Astrocyte (in vitro differentiated cells and primary cell): Measurements from ENCODE around the gene AANAT. TPM values are rescaled to one million over a fixed set of nuclear protein-coding genes. Genes with fewer than 3 reads are reported as not detected.

Experiments
- DNase-seq: peaks from one replicate; pipeline ENCODE4 v3.0.0-alpha.2; 2010; ENCODE audit warnings: low read depth
- FAIRE-seq: peaks from 2 replicates; lab custom pipeline; 2011; peaks lifted over from hg19 to GRCh38; lab: Jason Lieb, UNC
- H2AFZ ChIP-seq: 2 replicates; pipeline ENCODE4 v1.6.0; 2012; ENCODE audit warnings: low read depth, low read length, inconsistent platforms
- H3K27ac ChIP-seq: 2 replicates; pipeline ENCODE4 v1.5.1; 2011; ENCODE audit warnings: low read depth, low read length, inconsistent platforms
- H3K27me3 ChIP-seq: 2 replicates; pipeline ENCODE4 v1.6.0; 2011; ENCODE audit warnings: low read length, inconsistent platforms; ENCODE audit not compliant: insufficient read depth
- H3K36me3 ChIP-seq: 2 replicates; pipeline ENCODE4 v1.5.1; 2011; ENCODE audit warnings: low read length, inconsistent platforms; ENCODE audit not compliant: insufficient read depth
- H3K4me1 ChIP-seq: 2 replicates; pipeline ENCODE4 v1.5.1; 2011; ENCODE audit warnings: low read length, inconsistent platforms; ENCODE audit not compliant: insufficient read depth
- H3K4me2 ChIP-seq: 2 replicates; pipeline ENCODE4 v1.6.0; 2012; ENCODE audit warnings: low read length, inconsistent platforms
- H3K4me3 ChIP-seq: 2 replicates; pipeline ENCODE4 v1.5.1; 2011; ENCODE audit warnings: low read depth, mild to moderate bottlenecking, low read length, inconsistent platforms; ENCODE audit not compliant: insufficient read depth
- H3K79me2 ChIP-seq: 2 replicates; pipeline ENCODE4 v1.6.0; 2012; ENCODE audit warnings: mild to moderate bottlenecking, low read length, inconsistent platforms; ENCODE audit not compliant: insufficient read depth
- H3K9ac ChIP-seq: 2 replicates; pipeline ENCODE4 v1.6.0; 2012; ENCODE audit warnings: mild to moderate bottlenecking, low read length, inconsistent platforms
- H3K9me3 ChIP-seq: 2 replicates; pipeline ENCODE4 v1.5.1; 2012; ENCODE audit warnings: low read depth, mild to moderate bottlenecking, low read length, inconsistent platforms; ENCODE audit not compliant: insufficient read depth
- H4K20me1 ChIP-seq: 2 replicates; pipeline ENCODE4 v1.6.0; 2012; ENCODE audit warnings: low read length, inconsistent platforms; ENCODE audit not compliant: insufficient read depth
- H3K27ac Mint-ChIP-seq: one replicate; pipeline ENCODE4 v1.8.0; 2021; ENCODE audit warnings: mild to moderate bottlenecking, mixed read lengths; ENCODE audit not compliant: unreplicated experiment
- H3K27me3 Mint-ChIP-seq: one replicate; pipeline ENCODE4 v1.8.0; 2021; ENCODE audit warnings: low read depth, mixed read lengths; ENCODE audit not compliant: unreplicated experiment
- H3K36me3 Mint-ChIP-seq: one replicate; pipeline ENCODE4 v1.8.0; 2021; ENCODE audit warnings: low read depth, mixed read lengths; ENCODE audit not compliant: unreplicated experiment
- H3K4me1 Mint-ChIP-seq: one replicate; pipeline ENCODE4 v1.8.0; 2021; ENCODE audit warnings: low read depth, mixed read lengths; ENCODE audit not compliant: unreplicated experiment
- H3K4me3 Mint-ChIP-seq: one replicate; pipeline ENCODE4 v1.8.0; 2021; ENCODE audit warnings: mild to moderate bottlenecking, moderate library complexity, mixed read lengths; ENCODE audit not compliant: unreplicated experiment
- H3K9me3 Mint-ChIP-seq: one replicate; pipeline ENCODE4 v1.8.0; 2021; ENCODE audit warnings: mild to moderate bottlenecking, mixed read lengths; ENCODE audit not compliant: unreplicated experiment
- EZH2 ChIP-seq: IDR thresholded peaks from 2 replicates; pipeline ENCODE4 v1.6.1; 2012; ENCODE audit warnings: mild to moderate bottlenecking, low read length, inconsistent platforms; ENCODE audit not compliant: insufficient read depth
- total RNA-seq: library from RNA; stranded (reverse); gene quantifications from 2 replicates; pipeline ENCODE4 v1.2.1, GENCODE V29; 2021
- TF ChIP-seq, protein P1 (sequence below): IDR thresholded peaks from 2 replicates; pipeline ENCODE4 v1.5.1; 2011; ENCODE audit warnings: low read depth, mild to moderate bottlenecking, inconsistent platforms, low read length, moderate library complexity; ENCODE audit not compliant: insufficient read depth

The AANAT gene
- total RNA-seq, 1 donor from 2014 or later = not detected

DNA sequence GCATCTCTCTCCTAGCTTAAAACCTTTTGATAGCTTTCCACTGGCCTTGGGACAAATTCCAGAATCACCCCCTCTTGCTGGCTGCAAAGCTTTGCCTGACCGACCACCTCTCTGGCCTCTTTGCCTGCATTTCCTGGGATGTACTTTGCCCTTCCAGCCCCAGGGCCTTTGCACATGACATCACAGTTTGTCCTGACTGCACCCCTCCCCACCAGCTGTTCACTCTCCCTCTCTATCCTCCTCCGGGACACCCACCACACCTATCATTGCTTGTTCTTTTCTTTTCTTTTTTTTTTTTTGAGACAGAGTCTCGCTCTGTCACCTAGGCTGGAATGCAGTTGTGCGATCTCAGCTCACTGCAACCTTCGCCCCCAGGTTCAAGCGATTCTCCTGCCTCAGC, 7.9 kb downstream of the AANAT start:
- Histone ChIP-seq H3K79me2 (no peaks in the 10 kb centered on the region), H3K4me2 (no peak overlapping the region), H3K27ac (no peak overlapping the region), H4K20me1 (no peaks in the 10 kb centered on the region), H3K4me1 (peaks cover under 1% of the 10 kb centered on the region), H2AFZ (no peak overlapping the region), H3K9ac (no peak overlapping the region), H3K36me3 (no peaks in the 10 kb centered on the region), H3K27me3 (no peaks in the 10 kb centered on the region), H3K9me3 (no peaks in the 10 kb centered on the region), H3K4me3 (no peak overlapping the region)
- Mint-ChIP-seq H3K27ac (no peak overlapping the region), H3K9me3 (peaks cover 2% of the 10 kb centered on the region), H3K4me1 (no peaks in the 10 kb centered on the region), H3K27me3 (peaks cover 2% of the 10 kb centered on the region), H3K4me3 (no peak overlapping the region), H3K36me3 (peaks cover 26% of the 10 kb centered on the region)
- no peak for DNase-seq
- TF ChIP-seq, protein P1, sequence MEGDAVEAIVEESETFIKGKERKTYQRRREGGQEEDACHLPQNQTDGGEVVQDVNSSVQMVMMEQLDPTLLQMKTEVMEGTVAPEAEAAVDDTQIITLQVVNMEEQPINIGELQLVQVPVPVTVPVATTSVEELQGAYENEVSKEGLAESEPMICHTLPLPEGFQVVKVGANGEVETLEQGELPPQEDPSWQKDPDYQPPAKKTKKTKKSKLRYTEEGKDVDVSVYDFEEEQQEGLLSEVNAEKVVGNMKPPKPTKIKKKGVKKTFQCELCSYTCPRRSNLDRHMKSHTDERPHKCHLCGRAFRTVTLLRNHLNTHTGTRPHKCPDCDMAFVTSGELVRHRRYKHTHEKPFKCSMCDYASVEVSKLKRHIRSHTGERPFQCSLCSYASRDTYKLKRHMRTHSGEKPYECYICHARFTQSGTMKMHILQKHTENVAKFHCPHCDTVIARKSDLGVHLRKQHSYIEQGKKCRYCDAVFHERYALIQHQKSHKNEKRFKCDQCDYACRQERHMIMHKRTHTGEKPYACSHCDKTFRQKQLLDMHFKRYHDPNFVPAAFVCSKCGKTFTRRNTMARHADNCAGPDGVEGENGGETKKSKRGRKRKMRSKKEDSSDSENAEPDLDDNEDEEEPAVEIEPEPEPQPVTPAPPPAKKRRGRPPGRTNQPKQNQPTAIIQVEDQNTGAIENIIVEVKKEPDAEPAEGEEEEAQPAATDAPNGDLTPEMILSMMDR = no peak
- no peak for TF ChIP-seq EZH2
- FAIRE-seq = no peak

- Histone ChIP-seq H3K27ac (no peak overlapping the region), H4K20me1 (no peaks in the 10 kb centered on the region), H3K9me3 (no peaks in the 10 kb centered on the region), H3K27me3 (no peaks in the 10 kb centered on the region), H3K4me1 (peaks cover 8% of the 10 kb centered on the region), H3K79me2 (no peaks in the 10 kb centered on the region), H3K36me3 (no peaks in the 10 kb centered on the region), H2AFZ (no peak overlapping the region), H3K4me3 (no peak overlapping the region), H3K4me2 (no peak overlapping the region), H3K9ac (no peak overlapping the region)
- Mint-ChIP-seq H3K4me3 (no peak overlapping the region), H3K9me3 (peaks cover 2% of the 10 kb centered on the region), H3K36me3 (peaks cover 16% of the 10 kb centered on the region), H3K27me3 (no peaks in the 10 kb centered on the region), H3K4me1 (peaks cover 1% of the 10 kb centered on the region), H3K27ac (no peak overlapping the region)
- no peak for FAIRE-seq
- DNase-seq = no peak
- TF ChIP-seq, protein P1 = no peak
- TF ChIP-seq EZH2 = no peak
These were observed 9.3 kb downstream of the AANAT start for GRCh38 chr17:76476736-76477135.

DNA sequence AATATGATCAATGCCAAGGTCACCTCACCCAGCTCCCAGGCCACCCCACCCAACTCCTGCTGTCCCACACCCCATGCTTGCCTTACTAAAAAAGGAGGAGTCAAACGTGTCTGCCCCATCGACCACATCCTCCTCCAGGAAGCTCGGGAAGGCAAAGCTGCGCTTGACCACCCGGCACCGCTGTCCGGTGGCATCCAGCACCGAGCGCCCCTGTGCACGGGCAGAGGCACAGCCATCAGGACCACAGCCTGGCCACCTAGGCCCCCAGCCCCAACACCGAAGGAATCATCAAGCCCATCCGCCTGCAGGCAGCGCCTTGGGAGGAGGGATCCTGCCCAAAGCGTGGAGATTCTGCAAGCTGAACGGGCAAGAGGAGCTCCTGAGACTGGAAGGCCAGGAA, 10.2 kb downstream of the AANAT start:
- Histone ChIP-seq H3K4me3 (no peak overlapping the region), H2AFZ (no peak overlapping the region), H3K4me2 (no peak overlapping the region), H3K9ac (no peak overlapping the region), H3K27ac (no peak overlapping the region), H3K27me3 (no peaks in the 10 kb centered on the region), H3K36me3 (no peaks in the 10 kb centered on the region), H3K79me2 (no peaks in the 10 kb centered on the region), H3K9me3 (no peaks in the 10 kb centered on the region), H3K4me1 (peaks cover 8% of the 10 kb centered on the region), H4K20me1 (no peaks in the 10 kb centered on the region)
- no peak for FAIRE-seq
- no peak overlapping the region for H3K4me3 Mint-ChIP-seq
- no peak for DNase-seq
- no peaks in the 10 kb centered on the region for H3K27me3 Mint-ChIP-seq
- H3K9me3 Mint-ChIP-seq = peaks cover 2% of the 10 kb centered on the region
- H3K36me3 Mint-ChIP-seq = peaks cover 16% of the 10 kb centered on the region
- no peak overlapping the region for H3K27ac Mint-ChIP-seq
- H3K4me1 Mint-ChIP-seq = peaks cover 4% of the 10 kb centered on the region
- TF ChIP-seq, protein P1 = no peak
